CD1c-positive myeloid dendritic cell (primary cell): Measurements from ENCODE around the gene RFESD.
"Not testable (repeated sequence)": the region's sequence is repeated elsewhere in the genome, so short reads cannot be mapped to it uniquely, and the experiment has no call there.

Experiments
- DNase-seq: peaks from one replicate; pipeline ENCODE4 v3.0.0-alpha.2; 2016; ENCODE audit errors: extremely low spot score

RFESD gene

DNA sequence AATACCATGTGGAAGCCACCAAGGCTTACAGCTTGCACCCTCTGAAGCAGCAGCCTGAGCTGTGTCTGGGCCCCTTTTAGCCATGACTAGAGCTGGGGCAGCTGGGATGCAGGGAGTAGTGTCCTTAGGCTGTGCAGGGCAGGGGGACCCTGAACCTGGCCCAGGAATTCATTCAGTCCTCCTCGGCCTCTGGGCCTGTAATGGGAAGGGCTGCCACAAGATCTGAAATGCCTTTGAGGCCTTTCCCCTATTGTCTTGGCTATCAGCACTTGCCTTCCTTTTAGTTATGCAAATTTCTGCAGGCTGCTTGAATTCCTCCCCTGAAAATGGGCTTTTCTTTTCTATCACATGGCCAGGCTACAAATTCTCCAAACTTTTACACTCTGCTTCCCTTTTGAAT, 17.6 kb upstream of the RFESD start:
- no peak for DNase-seq

DNA sequence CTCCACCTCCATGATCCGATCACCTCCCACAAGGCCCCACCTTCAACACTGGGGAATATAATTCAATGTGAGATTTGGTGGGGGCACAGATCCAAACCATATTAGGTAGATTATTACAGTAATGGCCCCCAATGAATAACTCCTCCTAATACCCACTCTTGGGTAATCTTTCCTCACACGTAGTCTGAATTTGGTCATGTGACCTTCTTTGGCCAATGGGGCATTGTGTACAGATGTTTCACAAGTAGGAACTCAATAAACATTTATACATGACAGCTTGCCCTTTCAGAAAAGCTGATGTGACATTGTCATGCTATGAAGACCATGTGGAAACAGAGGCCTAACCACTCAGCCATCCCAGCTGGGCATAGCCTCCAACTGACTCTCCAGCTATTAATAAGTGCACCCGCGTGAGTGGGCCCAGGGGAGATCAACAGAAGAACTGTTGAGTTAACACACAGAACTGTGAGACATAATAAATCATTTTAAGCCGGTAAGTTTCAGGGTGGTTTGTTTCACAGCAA, 16.1 kb upstream of the RFESD start:
- no peak for DNase-seq

GRCh38 chr5:95631255-95631958, 15.2 kb upstream of the RFESD start:
- peak; percentile 28 for DNase-seq

GRCh38 chr5:95631991-95632675, 14.4 kb upstream of the RFESD start:
- peak; percentile 60 for DNase-seq

- not testable (repeated sequence) for DNase-seq
These were observed 13.6 kb upstream of the RFESD start for GRCh38 chr5:95632942-95633341.

DNA sequence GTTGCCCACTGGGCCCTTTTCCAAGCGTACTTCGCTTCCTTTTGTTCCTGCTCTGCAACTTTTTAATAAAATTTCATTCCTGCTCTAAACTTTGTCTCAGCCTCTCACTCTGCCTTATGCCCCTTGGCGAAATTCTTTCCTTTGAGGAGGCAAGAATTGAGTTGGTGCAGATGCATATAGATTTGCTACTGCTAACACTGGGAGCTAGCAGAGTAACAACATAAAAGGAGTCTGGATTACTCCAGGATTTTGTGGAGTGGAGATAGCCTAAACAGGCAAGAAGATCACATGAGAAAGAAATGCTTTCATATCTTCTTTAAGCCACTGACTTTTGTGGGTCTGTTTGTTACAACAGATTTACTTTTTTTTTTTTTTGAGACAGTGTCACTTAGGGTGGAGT, 12.9 kb upstream of the RFESD start:
- no peak for DNase-seq

GRCh38 chr5:95634081-95634480, 12.5 kb upstream of the RFESD start:
- no peak for DNase-seq

- no peak for DNase-seq
These were observed 7.9 kb upstream of the RFESD start for GRCh38 chr5:95638632-95639031.

GRCh38 chr5:95641741-95642220, 4.8 kb upstream of the RFESD start:
- DNase-seq, result no peak

GRCh38 chr5:95643152-95643551, 3.4 kb upstream of the RFESD start:
- DNase-seq, result no peak

GRCh38 chr5:95644351-95645042, 2.1 kb upstream of the RFESD start:
- peak; percentile 47 for DNase-seq

DNA sequence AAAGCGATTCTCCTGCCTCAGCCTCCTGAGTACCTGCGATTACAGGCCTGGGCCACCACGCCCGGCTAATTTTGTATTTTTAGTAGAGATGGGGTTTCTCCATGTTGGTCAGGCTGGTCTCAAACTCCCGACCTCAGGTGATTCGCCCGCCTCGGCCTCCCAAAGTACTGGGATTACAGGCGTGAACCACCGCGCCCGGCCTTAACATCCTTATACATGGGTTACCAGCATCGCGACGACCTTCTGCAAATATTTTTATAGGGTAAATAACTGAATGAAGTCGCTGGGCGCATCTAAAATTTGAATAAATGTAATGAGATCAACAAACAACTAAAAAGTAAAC, 380 bp upstream of the RFESD start:
- DNase-seq, result not testable (repeated sequence)

GRCh38 chr5:95647886-95648860, 1.6 kb downstream of the RFESD start:
- DNase-seq, result peak; percentile 51

DNA sequence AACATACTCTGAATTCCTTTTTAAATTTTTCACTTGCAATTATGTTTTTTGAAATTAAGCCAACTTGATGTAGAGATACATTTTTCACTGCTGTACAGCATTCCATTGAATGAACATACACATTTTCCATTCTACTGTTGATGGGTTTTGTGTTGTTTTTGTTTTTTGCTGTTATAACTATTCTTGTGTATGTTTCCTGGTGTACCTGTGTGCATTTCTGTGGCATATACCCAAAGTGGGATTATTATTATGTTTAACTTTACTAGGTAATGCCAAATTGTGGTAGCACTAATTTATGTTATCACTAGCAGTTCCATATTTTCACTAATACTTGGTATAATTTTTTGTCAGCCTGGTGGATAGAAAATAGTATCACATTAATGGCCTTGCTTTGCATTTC, 2.7 kb downstream of the RFESD start:
- DNase-seq, result no peak

DNA sequence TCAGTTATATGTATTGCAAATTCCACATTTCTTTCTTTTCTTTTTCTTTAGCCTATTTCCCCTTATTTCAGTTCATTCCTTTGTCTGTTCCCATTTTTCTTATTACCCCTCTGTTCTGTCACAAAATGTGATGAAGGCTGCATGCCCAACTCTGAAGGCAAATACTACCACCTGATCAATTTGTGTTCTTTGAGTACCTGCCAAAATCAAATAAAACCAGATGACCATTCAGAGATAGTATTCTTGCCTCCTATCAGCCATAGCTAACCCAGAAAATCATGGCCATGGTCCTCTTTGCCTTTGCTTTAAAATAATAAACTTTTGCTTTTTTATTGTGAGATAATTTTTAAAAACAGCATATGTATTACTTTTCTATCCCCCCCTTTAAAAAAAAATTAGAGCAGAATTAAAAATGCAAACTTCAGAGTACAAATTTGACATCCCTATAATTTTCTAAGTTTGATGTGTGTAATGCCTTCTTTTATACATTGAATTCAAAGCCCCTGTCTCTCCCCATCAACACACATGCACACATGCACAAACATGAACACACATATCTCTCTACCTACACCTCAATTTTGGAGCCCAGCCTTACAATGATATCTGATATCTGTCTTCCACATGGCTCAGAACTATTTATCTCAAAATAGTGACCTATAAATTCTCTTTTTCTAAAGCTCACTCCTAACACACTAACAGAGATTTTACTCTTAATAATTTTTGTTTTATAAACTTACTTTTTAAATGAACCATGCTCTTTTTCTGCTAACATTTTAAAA, 3.5 kb downstream of the RFESD start:
- no peak for DNase-seq

GRCh38 chr5:95652849-95653248, 6.3 kb downstream of the RFESD start:
- no peak for DNase-seq

- no peak for DNase-seq
These were observed 7.6 kb downstream of the RFESD start for GRCh38 chr5:95654196-95654595.

DNA sequence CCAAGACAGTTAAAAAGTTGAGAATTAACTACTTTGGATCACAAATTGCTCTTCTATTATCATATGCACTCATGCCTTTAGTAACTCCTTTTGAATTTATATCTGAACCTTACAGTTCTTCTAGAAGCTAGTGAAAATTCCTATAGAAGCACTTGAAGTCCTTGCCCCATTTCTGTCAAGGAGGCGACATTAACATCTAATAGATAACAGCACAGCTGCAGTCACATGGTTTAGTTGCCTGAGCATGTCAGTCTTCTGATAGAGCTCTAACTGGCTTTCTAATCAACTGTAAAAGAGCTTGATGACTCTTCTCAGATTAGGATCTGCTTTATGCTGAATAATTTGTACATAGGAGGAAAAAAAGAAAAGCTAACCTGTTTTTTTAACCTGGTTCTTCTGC, 9.0 kb downstream of the RFESD start:
- DNase-seq, result no peak

- DNase-seq, result no peak
These were observed 13.5 kb downstream of the RFESD start for GRCh38 chr5:95660060-95660459.

- no peak for DNase-seq
These were observed 16.4 kb downstream of the RFESD start for GRCh38 chr5:95662946-95663345.
